ENCODE data around the gene MRPL4. TPM values are rescaled to one million over a fixed set of nuclear protein-coding genes. Genes with fewer than 3 reads are reported as not detected.

MRPL4 gene
- total and polyA plus RNA-seq, 2 of the 13 experiments (the other 11 are each of a cell fraction or from before 2014, with no cell fraction given), result 40.6 to 42.5 TPM

GRCh38 chr19:10289167-10289835 lies 37.3 kb downstream of the MRPL4 start (continued):
- no peak for TF ChIP-seq U2AF1 (optimal IDR thresholded peaks at IDR 0.05; ENCODE audit: low read depth, low read length)
- no peak for TF ChIP-seq ZBTB20 (CRISPR knock-in tag; IDR thresholded peaks at IDR 0.05; ENCODE audit: borderline replicate concordance, low read depth)

GRCh38 chr19:10289836-10290356 lies 37.9 kb downstream of the MRPL4 start, which contains the start of gene ICAM5:
ICAM5 (plus strand) TSS chr19:10289952; CDS start chr19:10290044, 92 bp downstream.
- peaks cover 75% of the 10 kb centered on the region for H3K4me1 ChIP-seq (ENCODE audit: insufficient read depth, low read length)
- 2% methylated on average over 13 of the region's 45 CpGs for WGBS (ENCODE audit: low lambda C conversion rate)
- peak within 1 kb of the TSS; percentile 97 for H3K4me2 ChIP-seq (ENCODE audit: low read depth, low read length)
- H3K27me3 ChIP-seq (ENCODE audit: control insufficient read depth in 1 of 2, insufficient read depth in 2 of 2, low read length in 2 of 2), result peaks cover 0 to 20% of the 10 kb centered on the region in 2 experiments; a peak in 3 of 5 replicates
- no peak within 1 kb of the TSS for H2AFZ ChIP-seq (ENCODE audit: low read length)
- H3K36me3 ChIP-seq (replicated peaks in 1 of 2; ENCODE audit: control insufficient read depth in 1 of 2, insufficient read depth in 2 of 2, low read length in 2 of 2), result peaks cover 3 to 6% of the 10 kb centered on the region in 2 experiments; a peak in 4 of 5 replicates
- H3K4me3 ChIP-seq (replicated peaks in 1 of 3; ENCODE audit: insufficient read depth in 1 of 3, low read depth in 2 of 3, low read length in 3 of 3), result peak within 1 kb of the TSS; percentile 52 to 79 (median 62)
- TF ChIP-seq ZNF468 (CRISPR knock-in tag; IDR thresholded peaks at IDR 0.05), result no peak
- TF ChIP-seq REST (IDR thresholded peaks at IDR 0.05; ENCODE audit: borderline replicate concordance in 1 of 2, low read depth in 1 of 2, low read length in 2 of 2), result no peak
- no peak for TF ChIP-seq MTA1 (CRISPR knock-in tag; IDR thresholded peaks at IDR 0.05; ENCODE audit: borderline replicate concordance)
- peak; percentile 48 for TF ChIP-seq HNRNPK (IDR thresholded peaks at IDR 0.05; ENCODE audit: low read depth, low read length, poor library complexity, severe bottlenecking)
- TF ChIP-seq ZNF263 (CRISPR knock-in tag; IDR thresholded peaks at IDR 0.05), result 0 out of 2 replicates have a peak, but pooled peaks have one; percentile 45
- TF ChIP-seq ZZZ3 (CRISPR knock-in tag; IDR thresholded peaks at IDR 0.05; ENCODE audit: borderline replicate concordance), result no peak
- peak; percentile 49; the same call in 1 of the 2 replicates for TF ChIP-seq KDM2A (CRISPR knock-in tag; IDR thresholded peaks at IDR 0.05; ENCODE audit: borderline replicate concordance, low read depth)
- CTCF ChIA-PET (ENCODE audit: low intra/inter-chr PET ratio, low total read pairs), result no interaction called here
- DNase-seq (ENCODE audit: low spot score) (no peak), ATAC-seq (peak; percentile 3; the same call in 2 of the 3 replicates), FAIRE-seq (no peak)
- H3K9ac ChIP-seq (ENCODE audit: insufficient read depth, low read depth, low read length), result peak within 1 kb of the TSS; percentile 34
- H4K20me1 ChIP-seq (ENCODE audit: insufficient read depth, low read length), result 0 out of 2 replicates have a peak, but pooled peaks cover 6% of the 10 kb centered on the region
- no TSS peak for BruUV-seq (replicated peaks)
- H3K27ac ChIP-seq (ENCODE audit: extremely low read length, insufficient read depth, low read length), result no peak within 1 kb of the TSS
- no peaks in the 10 kb centered on the region for H3K79me2 ChIP-seq (ENCODE audit: insufficient read depth, low read length)
- intact Hi-C loops (cut with micrococcal nuclease; ENCODE audit: unreplicated experiment), result no loop called here
- no peaks in the 10 kb centered on the region for H3K9me3 ChIP-seq (ENCODE audit: low read length)
- POLR2A ChIA-PET, result interaction anchor here (0.9 to 7.3 kb wide), 10 partner anchors 10 to 184 kb away, joined by 3 to 149 read pairs (median 6); partner anchors contain the start of genes ICAM1, PPAN, RAVER1 and TYK2
- in situ Hi-C loops (cut with HindIII; ENCODE audit: extremely low pct_ligation_motif_present, low pct_unique_long_range_greater_than_20kb), result no loop called here

All from HepG2 (cell line).